Lower leg skin (tissue), 4 donors: ENCODE measurements around the gene USP10. TPM values are rescaled to one million over a fixed set of nuclear protein-coding genes. Genes with fewer than 3 reads are reported as not detected.

Source experiments
- DNase-seq, 2 donors: peaks; one replicate each; pipeline ENCODE4 v3.0.0-alpha.2; 2019; ENCODE audit warnings: low spot score in 2 of 2
- H3K4me3 ChIP-seq: fragments of 200-600 bp; sonication (generic); 2 replicates; pipeline ENCODE4 v1.5.1; 2017; ENCODE audit warnings: mild to moderate bottlenecking, low read depth; ENCODE audit not compliant: poor library complexity, severe bottlenecking
- CTCF ChIP-seq, 3 donors: fragments of 450-650 bp; IDR thresholded peaks; one replicate each; pipeline ENCODE4 v1.5.1; 2016; ENCODE audit warnings: antibody characterized with exemption in 3 of 3, mild to moderate bottlenecking in 3 of 3, moderate library complexity in 2 of 3
- POLR2A ChIP-seq, 2 donors: fragments of 450-650 bp; IDR thresholded peaks; one replicate each; pipeline ENCODE4 v1.6.1; 2016 to 2017; ENCODE audit warnings: antibody characterized with exemption in 2 of 2, mild to moderate bottlenecking in 1 of 2, moderate library complexity in 1 of 2
- WGBS, 2 donors: methylation state at CpG; one replicate each; pipeline ENCODE4 v1.1.5; 2018; 5-methylcytosine and 5-hydroxymethylcytosine counted together
- intact Hi-C: fragments of 100-400 bp; cut with DNase I; formaldehyde crosslinking; loops from one replicate; pipeline ENCODE4 v1.15.0; 2023; ENCODE audit warnings: low total_unique reads
- total RNA-seq, 4 donors: library from RNA; depleted of rRNA; stranded (reverse); fragments of >200 nt; gene quantifications; one replicate each; pipeline ENCODE4 v1.1.0, GENCODE V29; 2016

USP10 gene
- total RNA-seq, 4 donors from 2014 or later = 54.3 to 69.0 (median 60.7) TPM

DNA sequence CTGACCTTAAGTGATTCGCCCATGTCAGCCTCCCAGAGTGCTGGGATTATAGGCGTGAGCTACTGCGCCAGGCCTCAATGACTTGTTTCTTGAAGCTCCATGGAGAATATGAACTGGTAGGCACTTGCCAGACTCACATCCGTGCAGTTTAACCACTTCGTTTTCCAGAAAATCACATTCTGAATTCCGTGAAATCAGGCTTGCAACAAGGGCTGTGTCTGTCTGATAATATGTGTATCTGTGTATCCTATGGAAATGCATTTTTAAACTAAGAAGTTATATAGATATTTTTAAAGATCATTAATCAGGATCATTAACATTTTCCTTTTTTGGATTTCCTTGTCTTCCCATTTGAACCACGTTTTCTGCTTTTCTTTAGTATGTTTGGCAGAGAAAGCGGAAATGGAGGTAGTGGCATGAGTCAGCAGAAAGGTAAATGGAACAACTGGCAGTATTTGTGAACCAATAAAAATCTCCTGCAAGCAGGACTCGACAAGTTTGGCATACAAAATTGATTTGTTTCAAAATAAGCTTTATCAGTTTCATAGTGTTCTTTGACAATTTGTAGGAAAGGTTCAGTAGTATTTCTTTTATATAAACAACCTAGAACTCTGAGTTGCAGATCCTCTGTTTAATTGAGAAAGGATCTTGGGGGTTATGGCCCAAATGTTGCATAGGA, 33.0 kb downstream of the USP10 start:
- intact Hi-C loops = loop anchor here (10.0 kb wide), 1 partner anchor 108 kb away; no protein-coding TSS in a partner anchor
- 59 to 61% methylated on average over 9 of the region's 9 CpGs for WGBS, 2 donors
- DNase-seq = no peak
- TF ChIP-seq CTCF (IDR thresholded peaks at IDR 0.05) (no peak), POLR2A (IDR thresholded peaks at IDR 0.05) (no peak)
- H3K4me3 ChIP-seq = no peak overlapping the region

DNA sequence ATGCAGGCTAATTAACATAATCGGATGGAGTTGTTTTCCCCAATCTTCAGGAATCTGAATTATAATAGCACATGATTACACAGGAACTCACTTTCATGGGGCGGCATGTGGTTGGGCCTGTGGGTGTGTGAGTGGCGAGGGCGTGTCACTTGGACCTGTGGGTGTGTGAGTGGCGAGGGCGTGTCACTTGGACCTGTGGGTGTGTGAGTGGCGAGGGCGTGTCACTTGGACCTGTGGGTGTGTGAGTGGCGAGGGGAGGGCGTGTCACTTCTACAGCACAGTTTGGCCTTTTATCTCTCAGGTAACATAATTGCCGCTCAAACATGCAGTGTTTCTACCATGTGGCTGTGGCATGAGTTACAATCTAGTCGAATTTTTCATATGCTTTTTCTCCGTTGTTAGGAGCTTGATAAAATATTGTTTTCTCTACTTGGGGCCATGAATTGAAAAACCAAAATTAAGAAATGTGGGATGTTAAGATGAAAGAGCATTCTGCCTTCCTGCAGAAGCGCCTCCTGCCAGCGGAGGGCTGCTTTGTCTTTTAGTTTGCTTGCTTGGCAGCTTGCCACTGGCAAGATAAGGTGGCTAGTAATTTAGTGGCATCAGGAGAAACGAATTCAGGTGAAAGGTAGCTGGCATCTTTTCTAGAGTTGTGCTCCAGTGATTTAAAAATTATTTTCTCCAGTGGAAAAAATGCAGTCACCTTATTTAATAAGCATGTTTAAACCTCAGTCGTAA, 36.2 kb downstream of the USP10 start:
- no peak for DNase-seq
- H3K4me3 ChIP-seq = no peak overlapping the region
- TF ChIP-seq POLR2A (IDR thresholded peaks at IDR 0.05) (no peak), CTCF (IDR thresholded peaks at IDR 0.05) (no peak)
- intact Hi-C loops = loop anchor here (10.0 kb wide), 1 partner anchor 111 kb away; no protein-coding TSS in a partner anchor
- 62 to 64% methylated on average over 17 of the region's 17 CpGs for WGBS, 2 donors

GRCh38 chr16:84737192-84738011, 37.6 kb downstream of the USP10 start:
- WGBS, 2 donors = 79 to 80% methylated on average over 10 to 12 of the region's 12 CpGs
- no peak for TF ChIP-seq POLR2A (IDR thresholded peaks at IDR 0.05)
- no peak for TF ChIP-seq CTCF (IDR thresholded peaks at IDR 0.05)
- DNase-seq = no peak
- no peak overlapping the region for H3K4me3 ChIP-seq
- intact Hi-C loops = loop anchor here (10.0 kb wide), 1 partner anchor 113 kb away; no protein-coding TSS in a partner anchor

- H3K4me3 ChIP-seq = no peak overlapping the region
- no peak for TF ChIP-seq POLR2A (IDR thresholded peaks at IDR 0.05)
- no peak for TF ChIP-seq CTCF (IDR thresholded peaks at IDR 0.05)
- DNase-seq = peak; percentile 78 to 94
- intact Hi-C loops = loop anchor here (10.0 kb wide), 1 partner anchor 114 kb away; no protein-coding TSS in a partner anchor
- 35 to 38% methylated on average over 8 of the region's 8 CpGs for WGBS, 2 donors
Measured at GRCh38 chr16:84738255-84739038, 38.6 kb downstream of the USP10 start.
